HFF-Myc (cell line): ENCODE data around the gene DYDC2.

Experiments used
- DNase-seq: peaks from one replicate; pipeline ENCODE4 v3.0.0-alpha.2; 2011; ENCODE audit warnings: low read depth; ENCODE audit errors: extremely low read depth
- H3K4me3 ChIP-seq: replicated peaks from 2 replicates; pipeline ENCODE4 v1.5.1; 2011; ENCODE audit warnings: low read depth, mild to moderate bottlenecking, control low read depth, low read length
- TF ChIP-seq, protein P1 (sequence below): IDR thresholded peaks from 2 replicates; pipeline ENCODE4 v1.5.1; 2012; ENCODE audit warnings: mild to moderate bottlenecking, low read depth, low read length, control low read depth; ENCODE audit errors: missing control alignments

DYDC2 gene

DNA sequence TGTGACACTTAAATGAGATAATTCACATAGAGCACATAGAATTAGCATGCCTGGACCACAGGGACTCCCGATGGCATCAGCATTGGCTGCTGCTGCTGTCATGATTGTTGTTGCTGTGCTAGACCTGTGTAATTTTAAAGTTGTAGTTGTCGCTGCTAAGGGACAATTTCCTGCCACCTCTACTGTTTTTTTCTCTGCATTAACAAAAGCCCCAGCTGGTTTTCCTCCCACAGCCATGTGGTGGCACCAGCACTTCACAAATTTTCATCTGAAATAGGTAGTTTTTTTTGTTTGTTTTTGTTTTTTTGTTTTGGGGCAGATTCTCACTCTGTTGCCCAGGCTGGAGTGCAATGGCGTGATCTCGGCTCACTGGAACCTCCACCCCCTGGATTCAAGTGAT, 26.4 kb downstream of the DYDC2 start:
- DNase-seq = no peak
- TF ChIP-seq, protein P1, sequence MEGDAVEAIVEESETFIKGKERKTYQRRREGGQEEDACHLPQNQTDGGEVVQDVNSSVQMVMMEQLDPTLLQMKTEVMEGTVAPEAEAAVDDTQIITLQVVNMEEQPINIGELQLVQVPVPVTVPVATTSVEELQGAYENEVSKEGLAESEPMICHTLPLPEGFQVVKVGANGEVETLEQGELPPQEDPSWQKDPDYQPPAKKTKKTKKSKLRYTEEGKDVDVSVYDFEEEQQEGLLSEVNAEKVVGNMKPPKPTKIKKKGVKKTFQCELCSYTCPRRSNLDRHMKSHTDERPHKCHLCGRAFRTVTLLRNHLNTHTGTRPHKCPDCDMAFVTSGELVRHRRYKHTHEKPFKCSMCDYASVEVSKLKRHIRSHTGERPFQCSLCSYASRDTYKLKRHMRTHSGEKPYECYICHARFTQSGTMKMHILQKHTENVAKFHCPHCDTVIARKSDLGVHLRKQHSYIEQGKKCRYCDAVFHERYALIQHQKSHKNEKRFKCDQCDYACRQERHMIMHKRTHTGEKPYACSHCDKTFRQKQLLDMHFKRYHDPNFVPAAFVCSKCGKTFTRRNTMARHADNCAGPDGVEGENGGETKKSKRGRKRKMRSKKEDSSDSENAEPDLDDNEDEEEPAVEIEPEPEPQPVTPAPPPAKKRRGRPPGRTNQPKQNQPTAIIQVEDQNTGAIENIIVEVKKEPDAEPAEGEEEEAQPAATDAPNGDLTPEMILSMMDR = peak; percentile 53
- no peak overlapping the region for H3K4me3 ChIP-seq

- no peak for DNase-seq
- H3K4me3 ChIP-seq = no peak overlapping the region
- TF ChIP-seq, protein P1 = no peak
Measured at GRCh38 chr10:80390740-80391139, 34.2 kb downstream of the DYDC2 start.

- TF ChIP-seq, protein P1 = no peak
- H3K4me3 ChIP-seq = no peak overlapping the region
- DNase-seq = no peak
Measured at GRCh38 chr10:80392250-80392649, 35.7 kb downstream of the DYDC2 start.

DNA sequence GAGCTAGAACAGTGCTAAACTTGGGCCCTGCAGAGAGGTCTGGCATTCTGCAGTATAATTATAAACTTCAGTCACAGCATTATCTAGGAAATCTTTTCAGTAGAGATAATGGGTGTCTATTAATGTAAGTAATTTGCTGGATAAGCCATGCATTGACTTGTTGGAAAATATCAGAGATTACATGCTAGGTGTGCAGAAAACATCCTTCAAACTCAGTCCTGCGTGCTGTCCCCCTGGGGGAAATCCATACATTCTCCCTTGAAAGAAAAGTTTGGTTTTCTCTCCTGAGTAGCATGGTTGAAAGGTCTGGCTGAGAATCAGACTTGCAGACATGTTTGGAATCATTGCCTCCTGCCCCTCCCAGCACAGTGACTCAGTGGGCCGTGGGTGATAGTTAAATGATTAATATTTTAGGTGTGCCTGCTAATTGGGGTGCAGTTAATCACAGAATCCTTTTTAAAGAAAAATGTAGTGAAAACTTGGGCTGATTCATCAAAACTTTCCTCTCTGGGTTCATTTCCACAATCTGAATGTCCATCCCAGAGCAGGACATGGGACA, 37.9 kb downstream of the DYDC2 start:
- no peak overlapping the region for H3K4me3 ChIP-seq
- TF ChIP-seq, protein P1 = no peak
- DNase-seq = no peak

DNA sequence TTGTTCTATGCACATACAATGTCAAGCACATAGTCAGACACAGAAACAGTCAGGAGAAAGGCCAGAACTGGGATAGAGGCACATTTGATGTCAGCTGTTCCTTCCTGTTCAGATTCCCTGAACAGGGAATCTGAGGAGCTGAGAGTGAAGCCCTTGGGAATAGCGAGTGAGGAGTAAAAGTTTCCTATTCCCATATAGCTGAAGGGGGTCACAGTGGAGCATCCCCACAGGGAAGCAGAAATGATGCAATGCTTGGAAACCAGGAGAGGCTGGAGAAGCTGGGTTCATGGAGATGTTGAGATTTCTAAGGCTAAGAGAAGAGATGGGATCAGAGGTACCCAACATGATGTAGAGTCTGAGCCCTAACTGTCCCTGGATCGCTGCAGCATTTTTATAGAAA, 40.4 kb downstream of the DYDC2 start:
- no peak overlapping the region for H3K4me3 ChIP-seq
- TF ChIP-seq, protein P1 = no peak
- DNase-seq = no peak

GRCh38 chr10:80400136-80400804, 43.7 kb downstream of the DYDC2 start:
- TF ChIP-seq, protein P1 = no peak
- no peak for DNase-seq
- H3K4me3 ChIP-seq = no peak overlapping the region

DNA sequence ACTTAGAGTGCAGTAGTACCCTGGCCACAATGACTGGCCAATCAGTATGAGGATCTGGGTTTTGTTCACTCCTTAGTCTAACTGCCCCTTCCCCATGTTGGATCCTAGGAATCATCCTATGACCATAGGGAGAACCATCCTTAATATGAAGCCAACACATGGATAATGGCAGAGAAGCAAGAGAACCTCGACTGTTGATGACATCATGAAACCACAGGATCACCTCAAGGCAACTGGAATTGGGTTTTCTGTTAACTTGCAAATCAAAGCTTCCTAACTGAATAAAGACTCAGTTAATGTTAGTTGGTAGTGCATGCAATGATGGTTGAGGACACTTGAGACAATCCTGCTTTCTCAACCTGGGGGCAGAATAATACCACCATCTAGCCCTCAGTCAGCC, 48.5 kb downstream of the DYDC2 start:
- no peak overlapping the region for H3K4me3 ChIP-seq
- TF ChIP-seq, protein P1 = no peak
- no peak for DNase-seq
